Activated T-helper 17 cell treated with anti-CD3 and anti-CD28 coated beads, Interleukin-2, amount 50 U/mL, for 72 hours (primary cell): Measurements from ENCODE around the gene PAEP. TPM values are rescaled to one million over a fixed set of nuclear protein-coding genes. Genes with fewer than 3 reads are reported as not detected.
"Not testable (repeated sequence)": the region's sequence is repeated elsewhere in the genome, so short reads cannot be mapped to it uniquely, and the experiment has no call there.

Experiments
- ATAC-seq: fragments of 150-1000 bp; cut with Tn5 transposase; replicated peaks from 2 replicates; pipeline ENCODE4 v1.10.0; 2021; ENCODE audit warnings: mild to moderate bottlenecking, moderate library complexity
- H3K27ac Mint-ChIP-seq: one replicate; pipeline ENCODE4 v1.8.0; 2022; ENCODE audit warnings: mixed read lengths
- H3K27me3 Mint-ChIP-seq: one replicate; pipeline ENCODE4 v1.8.0; 2022; ENCODE audit warnings: mixed read lengths
- H3K36me3 Mint-ChIP-seq: one replicate; pipeline ENCODE4 v1.8.0; 2022; ENCODE audit warnings: low read depth, mild to moderate bottlenecking, mixed read lengths
- H3K4me1 Mint-ChIP-seq: one replicate; pipeline ENCODE4 v1.8.0; 2022; ENCODE audit warnings: mixed read lengths
- H3K4me3 Mint-ChIP-seq: one replicate; pipeline ENCODE4 v1.8.0; 2022; ENCODE audit warnings: mild to moderate bottlenecking, mixed read lengths
- H3K9me3 Mint-ChIP-seq: one replicate; pipeline ENCODE4 v1.8.0; 2022; ENCODE audit warnings: mixed read lengths
- total RNA-seq, 2 donors: library from RNA; stranded (reverse); gene quantifications; one replicate each; pipeline ENCODE4 v1.2.3, GENCODE V29; 2022

Gene PAEP
- not detected for total RNA-seq

DNA sequence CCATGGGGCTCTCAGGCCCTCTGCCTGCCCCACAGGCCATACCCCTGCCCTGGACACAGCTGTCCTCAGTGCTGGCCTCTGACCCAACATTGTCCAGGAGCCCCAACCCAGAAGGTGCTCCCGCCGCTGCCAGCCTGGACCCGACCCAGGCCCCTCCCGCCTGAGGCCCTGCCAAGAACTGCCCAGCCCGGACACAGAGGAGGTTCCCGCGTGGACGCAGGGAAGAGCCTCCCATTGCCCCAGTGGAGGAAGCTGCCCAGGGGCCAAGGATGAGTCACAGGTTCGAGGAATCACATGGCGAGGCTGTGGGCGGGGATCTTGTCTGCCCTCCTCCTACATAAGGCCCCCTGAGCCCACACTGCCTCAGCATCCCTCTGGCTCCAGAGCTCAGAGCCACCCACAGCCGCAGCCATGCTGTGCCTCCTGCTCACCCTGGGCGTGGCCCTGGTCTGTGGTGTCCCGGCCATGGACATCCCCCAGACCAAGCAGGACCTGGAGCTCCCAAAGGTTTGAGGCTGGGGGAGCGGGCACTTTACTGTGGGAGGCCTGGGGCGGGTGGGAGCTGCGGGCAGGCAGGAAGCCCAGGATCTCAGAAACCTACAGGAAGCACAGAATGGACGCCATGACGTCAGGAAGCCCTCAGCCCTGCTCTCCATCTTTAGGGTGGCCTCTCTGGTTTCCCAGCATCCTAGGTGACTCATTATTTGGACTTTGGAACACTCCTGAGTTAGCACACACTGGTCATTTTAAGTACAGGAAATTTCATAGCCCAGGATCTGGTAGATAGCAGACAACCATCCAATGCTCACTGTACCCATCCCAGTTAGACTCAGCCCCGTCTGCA, at the start of gene PAEP:
Gene PAEP (plus strand): TSS at position 366 of the 844 bp plus-strand sequence.
- H3K4me3 Mint-ChIP-seq, result no peak within 1 kb of the TSS
- H3K4me1 Mint-ChIP-seq, result no peaks in the 10 kb centered on the region
- H3K27me3 Mint-ChIP-seq, result peaks cover 7% of the 10 kb centered on the region
- H3K9me3 Mint-ChIP-seq, result no peaks in the 10 kb centered on the region
- H3K27ac Mint-ChIP-seq, result no peak within 1 kb of the TSS
- no peak for ATAC-seq
- no peaks in the 10 kb centered on the region for H3K36me3 Mint-ChIP-seq

DNA sequence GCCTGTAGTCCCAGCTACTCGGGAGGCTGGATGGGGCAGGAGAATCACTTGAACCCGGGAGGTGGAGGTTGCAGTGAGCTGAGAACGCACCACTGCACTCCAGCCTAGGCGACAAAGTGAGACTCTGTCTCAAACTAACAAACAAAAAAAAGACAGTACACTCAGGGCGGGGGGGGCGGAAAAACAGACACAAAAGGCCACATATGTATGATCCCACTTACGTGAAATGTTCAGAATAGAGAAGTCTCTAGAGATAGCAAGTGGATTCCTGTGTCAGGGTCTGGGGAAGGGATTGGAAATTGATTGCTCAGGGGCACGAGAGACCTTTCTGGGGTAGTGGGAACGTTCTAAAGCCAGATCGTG, 49.3 kb upstream of the PAEP start:
- Mint-ChIP-seq H3K36me3 (no peaks in the 10 kb centered on the region), H3K27ac (no peak overlapping the region), H3K27me3 (no peaks in the 10 kb centered on the region), H3K9me3 (peaks cover 5% of the 10 kb centered on the region), H3K4me1 (peaks cover 8% of the 10 kb centered on the region), H3K4me3 (no peak overlapping the region)
- no peak for ATAC-seq

DNA sequence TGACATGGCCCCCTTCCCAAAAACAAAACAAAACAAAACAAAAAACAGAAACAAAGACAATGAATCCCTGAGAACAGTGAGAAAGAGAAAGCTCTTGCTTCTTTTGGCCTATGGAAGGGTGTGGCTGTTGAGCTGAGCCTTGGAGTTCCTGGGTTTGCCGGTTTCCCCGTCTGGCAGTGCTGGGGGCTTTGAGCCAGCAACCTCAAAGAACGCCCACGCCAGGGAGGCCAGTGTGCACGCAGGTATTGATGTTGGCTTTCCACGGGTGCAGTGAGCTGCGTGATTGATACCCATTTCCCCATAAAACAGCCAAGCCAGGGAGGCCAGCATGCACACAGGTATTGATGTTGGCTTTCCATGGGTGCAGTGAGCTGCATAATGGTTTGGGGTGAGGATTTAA, 48.7 kb upstream of the PAEP start:
- no peak for ATAC-seq
- peaks cover 8% of the 10 kb centered on the region for H3K4me1 Mint-ChIP-seq
- H3K27me3 Mint-ChIP-seq, result no peaks in the 10 kb centered on the region
- no peaks in the 10 kb centered on the region for H3K36me3 Mint-ChIP-seq
- peaks cover 5% of the 10 kb centered on the region for H3K9me3 Mint-ChIP-seq
- no peak overlapping the region for H3K27ac Mint-ChIP-seq
- H3K4me3 Mint-ChIP-seq, result no peak overlapping the region

DNA sequence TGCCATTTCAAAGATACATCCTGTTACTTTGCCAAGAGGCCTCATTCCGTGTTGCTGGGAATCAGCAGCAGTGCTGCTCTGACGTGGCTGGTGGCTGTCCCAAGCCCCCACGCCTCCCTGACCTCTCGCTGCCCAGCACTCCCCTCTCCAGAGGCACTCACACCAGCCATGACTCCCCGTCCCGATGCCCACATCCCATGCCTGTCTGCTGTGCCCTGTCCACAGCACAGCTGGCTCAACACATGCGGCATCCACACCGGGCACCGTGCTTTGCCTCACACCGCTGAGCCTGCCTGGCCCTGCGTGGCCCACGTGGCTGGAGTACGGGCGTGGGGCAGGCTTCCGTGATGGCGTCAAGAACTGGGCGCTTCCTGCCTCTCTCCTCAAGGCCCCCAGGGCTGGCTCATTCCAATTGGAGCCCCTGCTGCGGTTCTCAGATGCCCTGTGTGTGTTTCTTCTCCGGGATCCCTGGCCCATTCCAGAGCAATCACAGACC, 48.2 kb upstream of the PAEP start:
- peaks cover 5% of the 10 kb centered on the region for H3K9me3 Mint-ChIP-seq
- H3K27ac Mint-ChIP-seq, result no peak overlapping the region
- no peak overlapping the region for H3K4me3 Mint-ChIP-seq
- no peaks in the 10 kb centered on the region for H3K27me3 Mint-ChIP-seq
- H3K4me1 Mint-ChIP-seq, result peaks cover 8% of the 10 kb centered on the region
- H3K36me3 Mint-ChIP-seq, result no peaks in the 10 kb centered on the region
- no peak for ATAC-seq

GRCh38 chr9:135513906-135514305, 47.6 kb upstream of the PAEP start:
- not testable (repeated sequence) for H3K36me3 Mint-ChIP-seq, ATAC-seq, H3K9me3 Mint-ChIP-seq, H3K27me3 Mint-ChIP-seq, H3K27ac Mint-ChIP-seq, H3K4me3 Mint-ChIP-seq, H3K4me1 Mint-ChIP-seq

- ATAC-seq, result no peak
- no peak overlapping the region for H3K4me3 Mint-ChIP-seq
Observed at GRCh38 chr9:135514342-135515082, 47.0 kb upstream of the PAEP start.

DNA sequence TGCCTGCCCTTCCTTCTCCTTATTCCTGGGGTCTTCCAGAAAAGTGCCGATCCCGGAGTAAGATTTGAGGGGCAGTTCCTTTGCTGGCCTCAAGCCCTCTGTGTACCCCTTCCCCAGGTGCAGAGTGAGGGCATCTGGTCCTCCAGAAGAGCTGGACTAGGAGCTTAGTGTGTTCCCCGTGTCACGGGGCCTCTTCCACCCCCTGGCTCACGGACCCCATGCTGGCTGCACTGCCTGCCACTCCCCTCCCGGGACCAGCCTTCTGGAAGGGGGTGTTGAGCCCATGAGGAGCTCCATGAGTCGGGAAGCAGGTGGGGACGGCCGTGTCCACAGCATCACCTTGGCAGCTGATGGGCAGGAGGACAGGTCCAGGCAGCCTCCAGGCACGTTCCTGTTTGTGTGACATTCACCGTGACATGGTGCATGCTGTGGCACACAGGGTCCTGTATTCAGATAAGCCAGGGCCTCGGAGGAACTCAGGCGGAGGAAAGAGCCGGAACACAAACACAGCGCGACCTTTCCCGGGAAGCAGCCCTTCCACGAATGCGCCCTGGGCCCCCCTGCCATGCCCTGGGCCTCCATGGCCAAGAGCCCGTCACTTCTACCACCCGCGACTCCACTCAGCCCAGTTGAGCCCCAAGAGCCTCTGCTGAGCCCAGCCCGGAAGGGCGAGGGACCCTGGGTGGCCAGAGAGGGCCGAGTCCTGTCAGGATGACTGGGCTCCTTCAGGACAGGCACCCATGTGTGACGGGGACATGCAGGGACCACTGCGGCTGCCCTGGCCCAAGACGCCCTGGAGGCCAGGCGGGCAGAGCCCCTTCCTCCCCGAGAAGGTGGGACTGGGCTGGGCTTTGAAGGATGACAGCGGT, 46.2 kb upstream of the PAEP start:
- Mint-ChIP-seq H3K27me3 (peaks cover 3% of the 10 kb centered on the region), H3K4me3 (no peak overlapping the region), H3K36me3 (no peaks in the 10 kb centered on the region), H3K27ac (no peak overlapping the region), H3K9me3 (no peaks in the 10 kb centered on the region), H3K4me1 (peaks cover 8% of the 10 kb centered on the region)
- ATAC-seq, result no peak

More at GRCh38 chr9:135514342-135515082, 47.0 kb upstream of the PAEP start:
- no peak overlapping the region for H3K27ac Mint-ChIP-seq
- peaks cover 8% of the 10 kb centered on the region for H3K4me1 Mint-ChIP-seq
- H3K27me3 Mint-ChIP-seq, result peaks cover 3% of the 10 kb centered on the region
- no peaks in the 10 kb centered on the region for H3K36me3 Mint-ChIP-seq
- H3K9me3 Mint-ChIP-seq, result no peaks in the 10 kb centered on the region

GRCh38 chr9:135516132-135516860, 45.3 kb upstream of the PAEP start:
- Mint-ChIP-seq H3K36me3 (no peaks in the 10 kb centered on the region), H3K27me3 (peaks cover 3% of the 10 kb centered on the region), H3K27ac (no peak overlapping the region), H3K4me3 (no peak overlapping the region), H3K4me1 (peaks cover 5% of the 10 kb centered on the region), H3K9me3 (no peaks in the 10 kb centered on the region)
- ATAC-seq, result peak; percentile 62

- Mint-ChIP-seq H3K9me3 (no peaks in the 10 kb centered on the region), H3K27ac (no peak overlapping the region), H3K36me3 (no peaks in the 10 kb centered on the region), H3K27me3 (peaks cover 3% of the 10 kb centered on the region), H3K4me1 (no peaks in the 10 kb centered on the region), H3K4me3 (no peak overlapping the region)
- no peak for ATAC-seq
Observed at GRCh38 chr9:135517407-135517822, 44.1 kb upstream of the PAEP start.

DNA sequence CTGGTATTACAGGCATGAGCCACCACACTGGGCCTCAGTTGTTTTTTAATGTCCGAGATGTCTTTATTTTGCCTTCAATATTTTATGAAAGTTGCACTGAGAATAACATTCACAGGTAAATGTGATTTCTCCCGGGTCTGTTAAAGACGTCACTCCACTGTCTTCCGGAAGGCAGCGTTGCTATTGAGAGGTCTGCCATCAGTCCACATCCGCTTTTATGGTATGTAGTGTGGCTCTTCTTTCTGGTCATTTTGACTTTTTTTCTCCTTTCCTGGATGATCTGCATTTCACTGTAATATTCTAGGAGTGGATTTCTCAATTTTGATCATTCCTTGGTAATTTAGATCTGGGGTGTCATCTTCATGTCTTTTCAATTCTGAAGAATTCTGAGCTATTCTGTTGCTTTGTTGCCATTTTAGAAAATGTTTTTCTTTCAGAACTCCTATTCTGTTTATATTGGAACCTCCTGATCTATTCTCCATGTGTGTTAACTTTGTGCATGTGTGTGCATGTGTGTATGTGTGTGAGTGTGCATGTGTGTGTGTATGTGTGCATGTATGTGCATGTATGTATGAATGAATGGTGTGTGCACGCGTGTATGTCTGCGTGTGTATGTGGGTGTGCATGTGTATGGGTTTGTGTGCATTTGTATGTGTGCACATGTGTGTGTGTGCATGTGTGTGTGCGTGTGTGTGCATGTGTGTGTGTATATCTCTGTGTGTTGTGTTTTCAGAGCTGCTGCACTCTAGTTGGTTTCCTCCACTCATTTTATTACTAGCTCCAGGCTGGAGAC, 42.2 kb upstream of the PAEP start:
- no peak for ATAC-seq
- no peak overlapping the region for H3K4me3 Mint-ChIP-seq
- no peaks in the 10 kb centered on the region for H3K36me3 Mint-ChIP-seq
- H3K4me1 Mint-ChIP-seq, result no peaks in the 10 kb centered on the region
- no peaks in the 10 kb centered on the region for H3K9me3 Mint-ChIP-seq
- peaks cover 3% of the 10 kb centered on the region for H3K27me3 Mint-ChIP-seq
- H3K27ac Mint-ChIP-seq, result no peak overlapping the region

GRCh38 chr9:135520916-135521607, 40.5 kb upstream of the PAEP start, which contains the start of gene LCN1:
LCN1 (plus strand) TSS chr9:135521440; CDS start chr9:135521498, 58 bp downstream.
- Mint-ChIP-seq H3K27ac (no peak within 1 kb of the TSS), H3K4me3 (no peak within 1 kb of the TSS), H3K27me3 (peaks cover 3% of the 10 kb centered on the region), H3K4me1 (no peaks in the 10 kb centered on the region), H3K36me3 (no peaks in the 10 kb centered on the region), H3K9me3 (no peaks in the 10 kb centered on the region)
- ATAC-seq, result no peak

- no peaks in the 10 kb centered on the region for H3K36me3 Mint-ChIP-seq
- H3K4me1 Mint-ChIP-seq, result no peaks in the 10 kb centered on the region
- no peak overlapping the region for H3K27ac Mint-ChIP-seq
- peaks cover 3% of the 10 kb centered on the region for H3K27me3 Mint-ChIP-seq
- ATAC-seq, result no peak
- no peaks in the 10 kb centered on the region for H3K9me3 Mint-ChIP-seq
- no peak overlapping the region for H3K4me3 Mint-ChIP-seq
Observed at GRCh38 chr9:135521608-135522095, 39.9 kb upstream of the PAEP start.
